DND-41 (cell line): Measurements from ENCODE around the gene FBXO22.

Experiments
- ATAC-seq: fragments of 200-7000 bp; cut with Tn5 transposase; 3 replicates; pipeline ENCODE4 v1.9.1; 2021; ENCODE audit warnings: low read depth; ENCODE audit not compliant: insufficient read depth
- DNase-seq: peaks from one replicate; pipeline ENCODE4 v3.0.0-alpha.2; 2020
- H2AFZ ChIP-seq: 2 replicates; pipeline ENCODE4 v1.6.0; 2012; ENCODE audit warnings: low read depth, low read length
- H3K27ac ChIP-seq: 2 replicates; pipeline ENCODE4 v1.5.1; 2012; ENCODE audit warnings: low read length, inconsistent platforms
- H3K27me3 ChIP-seq: fragments of 200-600 bp; sonication (generic); 2 replicates; pipeline ENCODE4 v1.6.0; 2012; ENCODE audit warnings: low read length, mild to moderate bottlenecking, inconsistent platforms; ENCODE audit not compliant: insufficient read depth, poor library complexity
- H3K36me3 ChIP-seq: 2 replicates; pipeline ENCODE4 v1.5.1; 2012; ENCODE audit warnings: low read length, inconsistent platforms; ENCODE audit not compliant: insufficient read depth
- H3K4me1 ChIP-seq: 2 replicates; pipeline ENCODE4 v1.5.1; 2012; ENCODE audit warnings: mild to moderate bottlenecking, low read length; ENCODE audit not compliant: insufficient read depth
- H3K4me2 ChIP-seq: 2 replicates; pipeline ENCODE4 v1.6.0; 2012; ENCODE audit warnings: mild to moderate bottlenecking, moderate library complexity, low read length, inconsistent platforms; ENCODE audit not compliant: insufficient read depth
- H3K4me3 ChIP-seq, 2 experiments: fragments of 200-600 bp in 1 of 2; shearing (Covaris generic) in 1 of 2; 2 replicates each; pipeline ENCODE4 v1.5.1; 2012 to 2016; ENCODE audit warnings: inconsistent platforms in 2 of 2, low read length in 2 of 2, mild to moderate bottlenecking in 2 of 2, low read depth in 1 of 2, moderate library complexity in 1 of 2
- H3K79me2 ChIP-seq: 2 replicates; pipeline ENCODE4 v1.6.0; 2012; ENCODE audit warnings: low read length, inconsistent platforms; ENCODE audit not compliant: insufficient read depth
- H3K9ac ChIP-seq: 2 replicates; pipeline ENCODE4 v1.6.0; 2012; ENCODE audit warnings: low read depth, mild to moderate bottlenecking, inconsistent platforms, low read length, moderate library complexity
- H3K9me3 ChIP-seq: 2 replicates; pipeline ENCODE4 v1.5.1; 2012; ENCODE audit warnings: low read length, moderate library complexity, mild to moderate bottlenecking, inconsistent platforms; ENCODE audit not compliant: insufficient read depth, severe bottlenecking
- H4K20me1 ChIP-seq: 2 replicates; pipeline ENCODE4 v1.6.0; 2012; ENCODE audit warnings: low read length; ENCODE audit not compliant: insufficient read depth
- EZH2 ChIP-seq: IDR thresholded peaks from 3 replicates; pipeline ENCODE4 v1.6.1; 2012; ENCODE audit warnings: borderline replicate concordance, low read depth, mild to moderate bottlenecking, moderate library complexity, low read length, inconsistent platforms; ENCODE audit not compliant: severe bottlenecking
- TF ChIP-seq, protein P1 (sequence below): IDR thresholded peaks from 2 replicates; pipeline ENCODE4 v1.5.1; 2012; ENCODE audit warnings: borderline replicate concordance, low read length, moderate library complexity, mild to moderate bottlenecking; ENCODE audit not compliant: poor library complexity, severe bottlenecking; ENCODE audit errors: extremely low read depth

Gene FBXO22

DNA sequence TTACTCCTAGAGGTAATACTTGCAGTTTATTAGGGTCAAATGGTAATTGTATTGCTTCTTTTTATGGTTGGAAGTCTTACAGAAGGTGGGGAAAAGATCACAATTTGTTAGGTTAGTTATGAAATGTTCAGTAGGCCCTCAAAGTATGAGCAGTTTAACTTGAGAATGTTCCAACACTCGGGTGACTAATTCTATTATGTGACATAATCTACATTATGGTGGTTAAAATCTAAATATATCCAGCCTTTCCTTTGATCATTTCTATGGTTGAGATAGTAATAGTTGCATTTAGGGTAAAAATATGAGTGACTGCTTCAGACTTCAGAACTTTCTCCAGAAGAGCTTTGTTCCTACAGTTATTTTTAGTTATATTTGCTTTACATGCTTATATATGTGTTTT lies 19.6 kb upstream of the FBXO22 start:
- Histone ChIP-seq H3K36me3 (peaks cover 71% of the 10 kb centered on the region; the same call in 1 of the 2 replicates), H3K9me3 (no peaks in the 10 kb centered on the region), H3K4me2 (no peak overlapping the region), H3K27ac (no peak overlapping the region), H3K4me1 (no peaks in the 10 kb centered on the region), H3K27me3 (no peaks in the 10 kb centered on the region), H3K9ac (no peak overlapping the region), H3K4me3 (no peak overlapping the region), H3K79me2 (no peaks in the 10 kb centered on the region), H4K20me1 (no peaks in the 10 kb centered on the region), H2AFZ (no peak overlapping the region)
- DNase-seq (no peak), ATAC-seq (no peak)
- TF ChIP-seq, protein P1, sequence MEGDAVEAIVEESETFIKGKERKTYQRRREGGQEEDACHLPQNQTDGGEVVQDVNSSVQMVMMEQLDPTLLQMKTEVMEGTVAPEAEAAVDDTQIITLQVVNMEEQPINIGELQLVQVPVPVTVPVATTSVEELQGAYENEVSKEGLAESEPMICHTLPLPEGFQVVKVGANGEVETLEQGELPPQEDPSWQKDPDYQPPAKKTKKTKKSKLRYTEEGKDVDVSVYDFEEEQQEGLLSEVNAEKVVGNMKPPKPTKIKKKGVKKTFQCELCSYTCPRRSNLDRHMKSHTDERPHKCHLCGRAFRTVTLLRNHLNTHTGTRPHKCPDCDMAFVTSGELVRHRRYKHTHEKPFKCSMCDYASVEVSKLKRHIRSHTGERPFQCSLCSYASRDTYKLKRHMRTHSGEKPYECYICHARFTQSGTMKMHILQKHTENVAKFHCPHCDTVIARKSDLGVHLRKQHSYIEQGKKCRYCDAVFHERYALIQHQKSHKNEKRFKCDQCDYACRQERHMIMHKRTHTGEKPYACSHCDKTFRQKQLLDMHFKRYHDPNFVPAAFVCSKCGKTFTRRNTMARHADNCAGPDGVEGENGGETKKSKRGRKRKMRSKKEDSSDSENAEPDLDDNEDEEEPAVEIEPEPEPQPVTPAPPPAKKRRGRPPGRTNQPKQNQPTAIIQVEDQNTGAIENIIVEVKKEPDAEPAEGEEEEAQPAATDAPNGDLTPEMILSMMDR, result no peak
- TF ChIP-seq EZH2, result no peak

DNA sequence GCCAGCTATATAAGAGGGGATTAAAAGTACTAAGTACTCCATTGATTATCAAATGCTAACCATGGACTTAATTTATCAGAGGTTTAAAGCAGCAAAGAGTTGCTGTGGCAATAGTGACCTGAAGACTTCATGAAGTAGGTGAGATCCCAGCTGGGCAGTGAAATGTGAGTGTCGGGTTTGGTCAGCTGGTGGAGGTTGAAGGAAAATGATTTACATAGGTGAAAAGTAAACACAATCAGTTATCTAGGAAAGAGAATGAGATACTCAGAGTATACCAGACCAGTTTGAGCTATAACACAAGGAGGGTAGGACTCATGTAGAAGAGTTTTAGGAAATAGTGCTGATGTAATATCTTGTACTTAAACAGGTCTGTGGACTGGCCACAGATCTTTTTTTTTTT lies 16.5 kb upstream of the FBXO22 start:
- H3K9ac ChIP-seq, result no peak overlapping the region
- peaks cover 60% of the 10 kb centered on the region for H3K36me3 ChIP-seq
- no peak overlapping the region for H3K4me2 ChIP-seq
- DNase-seq (no peak), ATAC-seq (no peak)
- no peak overlapping the region for H3K27ac ChIP-seq
- TF ChIP-seq, protein P1, result no peak
- TF ChIP-seq EZH2, result no peak
- H4K20me1 ChIP-seq, result no peaks in the 10 kb centered on the region
- H3K4me1 ChIP-seq, result no peaks in the 10 kb centered on the region
- H3K79me2 ChIP-seq, result no peaks in the 10 kb centered on the region
- H3K4me3 ChIP-seq, result no peak overlapping the region
- no peak overlapping the region for H2AFZ ChIP-seq
- no peaks in the 10 kb centered on the region for H3K27me3 ChIP-seq
- no peaks in the 10 kb centered on the region for H3K9me3 ChIP-seq

DNA sequence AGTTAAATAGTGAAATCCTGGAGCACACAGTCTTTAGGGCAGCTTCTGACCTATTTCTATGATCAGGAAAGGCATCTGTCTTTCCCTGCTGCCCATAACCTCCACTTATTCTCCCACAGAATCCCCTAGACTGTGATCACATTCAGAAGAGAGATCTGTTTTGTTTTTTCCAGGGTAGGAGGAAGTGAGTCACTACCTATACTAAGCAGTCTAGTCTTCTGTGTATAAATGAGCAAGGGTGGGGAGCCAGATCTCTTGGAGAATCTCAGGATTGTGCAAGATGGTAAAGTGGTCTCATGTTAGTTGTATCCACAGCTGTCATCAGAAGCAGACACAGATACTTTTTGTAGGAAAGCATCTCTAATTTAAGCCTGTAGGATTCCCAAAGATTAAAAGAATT lies 11.8 kb upstream of the FBXO22 start:
- no peaks in the 10 kb centered on the region for H3K4me1 ChIP-seq
- H3K27me3 ChIP-seq, result no peaks in the 10 kb centered on the region
- H3K9me3 ChIP-seq, result no peaks in the 10 kb centered on the region
- H3K27ac ChIP-seq, result no peak overlapping the region
- H3K4me3 ChIP-seq, result no peak overlapping the region
- no peak for TF ChIP-seq EZH2
- TF ChIP-seq, protein P1, result no peak
- no peak overlapping the region for H2AFZ ChIP-seq
- DNase-seq, result no peak
- ATAC-seq, result no peak
- no peaks in the 10 kb centered on the region for H3K79me2 ChIP-seq
- H3K9ac ChIP-seq, result no peak overlapping the region
- H4K20me1 ChIP-seq, result no peaks in the 10 kb centered on the region
- peaks cover 42% of the 10 kb centered on the region for H3K36me3 ChIP-seq
- H3K4me2 ChIP-seq, result no peak overlapping the region

DNA sequence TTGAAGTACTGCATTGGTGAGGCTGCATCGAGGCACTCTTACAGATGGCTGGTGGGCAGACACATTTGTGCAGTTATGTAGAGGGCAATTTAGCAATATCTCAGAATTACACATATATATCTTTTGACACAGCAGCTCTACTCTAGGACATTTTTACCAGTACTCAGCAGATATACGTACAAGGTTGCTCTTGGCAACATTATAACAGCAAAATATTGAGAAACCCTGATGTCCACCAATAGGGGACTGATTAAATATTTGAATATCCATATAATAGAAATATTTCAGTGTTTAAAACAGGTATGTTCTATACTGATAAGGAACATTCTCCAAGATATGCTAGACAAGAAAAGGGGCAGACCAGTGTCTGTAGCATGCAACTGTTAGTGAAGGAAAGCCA lies 7.9 kb upstream of the FBXO22 start:
- Histone ChIP-seq H3K27me3 (no peaks in the 10 kb centered on the region), H4K20me1 (no peaks in the 10 kb centered on the region), H2AFZ (no peak overlapping the region), H3K4me3 (no peak overlapping the region), H3K9ac (no peak overlapping the region), H3K4me1 (peaks cover 4% of the 10 kb centered on the region; the same call in 1 of the 2 replicates), H3K36me3 (peaks cover 40% of the 10 kb centered on the region), H3K4me2 (no peak overlapping the region), H3K27ac (no peak overlapping the region), H3K9me3 (no peaks in the 10 kb centered on the region), H3K79me2 (no peaks in the 10 kb centered on the region)
- DNase-seq (no peak), ATAC-seq (no peak)
- no peak for TF ChIP-seq EZH2
- TF ChIP-seq, protein P1, result no peak
